CD4-positive, alpha-beta T cell treated with Interleukin-21 for 1 hour (primary cell): Measurements from ENCODE around the gene AHRR.

Experiments
- DNase-seq: peaks from one replicate; pipeline ENCODE4 v3.0.0-alpha.2; 2020

AHRR gene

GRCh38 chr5:347712-348284 lies 26.3 kb downstream of the AHRR start:
- DNase-seq = no peak

GRCh38 chr5:348726-349125 lies 27.2 kb downstream of the AHRR start:
- DNase-seq = no peak

GRCh38 chr5:350355-350754 lies 28.8 kb downstream of the AHRR start:
- no peak for DNase-seq

GRCh38 chr5:351084-351920 lies 29.8 kb downstream of the AHRR start:
- DNase-seq = no peak

GRCh38 chr5:351921-352245 lies 30.4 kb downstream of the AHRR start:
- no peak for DNase-seq

GRCh38 chr5:352639-353611 lies 31.4 kb downstream of the AHRR start:
- no peak for DNase-seq

GRCh38 chr5:353612-354580 lies 32.4 kb downstream of the AHRR start:
- DNase-seq = no peak

- DNase-seq = no peak
These were observed 33.3 kb downstream of the AHRR start for GRCh38 chr5:354581-355378.

- DNase-seq = no peak
These were observed 33.9 kb downstream of the AHRR start for GRCh38 chr5:355379-355935.

GRCh38 chr5:355958-356357 lies 34.4 kb downstream of the AHRR start:
- no peak for DNase-seq

GRCh38 chr5:359301-359897 lies 37.9 kb downstream of the AHRR start:
- no peak for DNase-seq

GRCh38 chr5:360257-361027 lies 38.9 kb downstream of the AHRR start:
- DNase-seq = no peak

- DNase-seq = no peak
These were observed 40.7 kb downstream of the AHRR start for GRCh38 chr5:362189-362588.

GRCh38 chr5:362978-363765 lies 41.7 kb downstream of the AHRR start:
- DNase-seq = no peak

- DNase-seq = no peak
These were observed 43.0 kb downstream of the AHRR start for GRCh38 chr5:364497-364896.

GRCh38 chr5:366541-367357 lies 45.2 kb downstream of the AHRR start:
- DNase-seq = no peak

- no peak for DNase-seq
These were observed 46.0 kb downstream of the AHRR start for GRCh38 chr5:367358-368130.
